ENCODE data around the gene OMP.

OMP gene

GRCh38 chr11:77088236-77089003 is 14.2 kb upstream of the OMP start:
- Histone ChIP-seq H3F3A (ENCODE audit: insufficient read depth, low read length) (no peaks in the 10 kb centered on the region), H3K79me2 (ENCODE audit: low read length) (no peaks in the 10 kb centered on the region), H3K4me1 (ENCODE audit: low read length) (peaks cover 18% of the 10 kb centered on the region), H3K4me2 (ENCODE audit: low read depth, low read length) (no peak overlapping the region), H3K9ac (ENCODE audit: low read length) (no peak overlapping the region), H2AFZ (ENCODE audit: low read length) (no peak overlapping the region), H3K36me3 (replicated peaks; ENCODE audit: insufficient read depth, low read length) (no peaks in the 10 kb centered on the region), H3K27me3 (replicated peaks; ENCODE audit: insufficient read depth, low read length) (no peaks in the 10 kb centered on the region), H3K4me3 (ENCODE audit: low read length) (no peak overlapping the region), H3K9me2 (replicated peaks; ENCODE audit: insufficient read depth, low read length) (no peaks in the 10 kb centered on the region), H3K27ac (ENCODE audit: low read length) (no peak overlapping the region), H4K20me1 (ENCODE audit: insufficient read depth, low read length) (no peaks in the 10 kb centered on the region), H3K9me3 (replicated peaks; ENCODE audit: insufficient read depth, low read length) (no peaks in the 10 kb centered on the region)
- DNase-seq, result no peak
- TF ChIP-seq CTCF (IDR thresholded peaks at IDR 0.05; ENCODE audit: low read length) (no peak), EZH2phosphoT487 (IDR thresholded peaks at IDR 0.05; ENCODE audit: low read length) (no peak), EZH2 (optimal IDR thresholded peaks at IDR 0.05; ENCODE audit: low read depth, low read length) (no peak)

- no peak overlapping the region for H3K4me3 ChIP-seq (ENCODE audit: low read length)
- TF ChIP-seq EZH2phosphoT487 (IDR thresholded peaks at IDR 0.05; ENCODE audit: low read length) (no peak), CTCF (IDR thresholded peaks at IDR 0.05; ENCODE audit: low read length) (no peak), EZH2 (optimal IDR thresholded peaks at IDR 0.05; ENCODE audit: low read depth, low read length) (no peak)
- H3K27ac ChIP-seq (ENCODE audit: low read length), result no peak overlapping the region
- peaks cover 18% of the 10 kb centered on the region for H3K4me1 ChIP-seq (ENCODE audit: low read length)
- no peaks in the 10 kb centered on the region for H3F3A ChIP-seq (ENCODE audit: insufficient read depth, low read length)
- no peaks in the 10 kb centered on the region for H3K9me3 ChIP-seq (replicated peaks; ENCODE audit: insufficient read depth, low read length)
- no peak overlapping the region for H3K9ac ChIP-seq (ENCODE audit: low read length)
- no peaks in the 10 kb centered on the region for H3K79me2 ChIP-seq (ENCODE audit: low read length)
- DNase-seq, result no peak
- H3K36me3 ChIP-seq (replicated peaks; ENCODE audit: insufficient read depth, low read length), result no peaks in the 10 kb centered on the region
- no peak overlapping the region for H3K4me2 ChIP-seq (ENCODE audit: low read depth, low read length)
- H2AFZ ChIP-seq (ENCODE audit: low read length), result no peak overlapping the region
- H3K27me3 ChIP-seq (replicated peaks; ENCODE audit: insufficient read depth, low read length), result no peaks in the 10 kb centered on the region
- no peaks in the 10 kb centered on the region for H3K9me2 ChIP-seq (replicated peaks; ENCODE audit: insufficient read depth, low read length)
- no peaks in the 10 kb centered on the region for H4K20me1 ChIP-seq (ENCODE audit: insufficient read depth, low read length)
Measured at GRCh38 chr11:77089004-77089545, 13.6 kb upstream of the OMP start.

GRCh38 chr11:77090046-77090372 is 12.6 kb upstream of the OMP start:
- H3K9me3 ChIP-seq (replicated peaks; ENCODE audit: insufficient read depth, low read length), result no peaks in the 10 kb centered on the region
- H3K36me3 ChIP-seq (replicated peaks; ENCODE audit: insufficient read depth, low read length), result no peaks in the 10 kb centered on the region
- no peak overlapping the region for H3K4me2 ChIP-seq (ENCODE audit: low read depth, low read length)
- no peak overlapping the region for H2AFZ ChIP-seq (ENCODE audit: low read length)
- no peaks in the 10 kb centered on the region for H3K79me2 ChIP-seq (ENCODE audit: low read length)
- H3K27ac ChIP-seq (ENCODE audit: low read length), result no peak overlapping the region
- peaks cover 18% of the 10 kb centered on the region for H3K4me1 ChIP-seq (ENCODE audit: low read length)
- no peak overlapping the region for H3K4me3 ChIP-seq (ENCODE audit: low read length)
- H3K9me2 ChIP-seq (replicated peaks; ENCODE audit: insufficient read depth, low read length), result no peaks in the 10 kb centered on the region
- no peak for DNase-seq
- no peaks in the 10 kb centered on the region for H3F3A ChIP-seq (ENCODE audit: insufficient read depth, low read length)
- H3K27me3 ChIP-seq (replicated peaks; ENCODE audit: insufficient read depth, low read length), result no peaks in the 10 kb centered on the region
- no peak overlapping the region for H3K9ac ChIP-seq (ENCODE audit: low read length)
- no peaks in the 10 kb centered on the region for H4K20me1 ChIP-seq (ENCODE audit: insufficient read depth, low read length)
- TF ChIP-seq CTCF (IDR thresholded peaks at IDR 0.05; ENCODE audit: low read length) (no peak), EZH2 (optimal IDR thresholded peaks at IDR 0.05; ENCODE audit: low read depth, low read length) (no peak), EZH2phosphoT487 (IDR thresholded peaks at IDR 0.05; ENCODE audit: low read length) (no peak)

Data from MM.1S (cell line).